ENCODE results near the gene OIP5. TPM values are rescaled to one million over a fixed set of nuclear protein-coding genes. Genes with fewer than 3 reads are reported as not detected.

Gene OIP5
- total and polyA plus RNA-seq, 10 of the 15 experiments (the other 5 are each of a cell fraction or from before 2014, with no cell fraction given): 4.8 to 61.4 (median 22.1) TPM

DNA sequence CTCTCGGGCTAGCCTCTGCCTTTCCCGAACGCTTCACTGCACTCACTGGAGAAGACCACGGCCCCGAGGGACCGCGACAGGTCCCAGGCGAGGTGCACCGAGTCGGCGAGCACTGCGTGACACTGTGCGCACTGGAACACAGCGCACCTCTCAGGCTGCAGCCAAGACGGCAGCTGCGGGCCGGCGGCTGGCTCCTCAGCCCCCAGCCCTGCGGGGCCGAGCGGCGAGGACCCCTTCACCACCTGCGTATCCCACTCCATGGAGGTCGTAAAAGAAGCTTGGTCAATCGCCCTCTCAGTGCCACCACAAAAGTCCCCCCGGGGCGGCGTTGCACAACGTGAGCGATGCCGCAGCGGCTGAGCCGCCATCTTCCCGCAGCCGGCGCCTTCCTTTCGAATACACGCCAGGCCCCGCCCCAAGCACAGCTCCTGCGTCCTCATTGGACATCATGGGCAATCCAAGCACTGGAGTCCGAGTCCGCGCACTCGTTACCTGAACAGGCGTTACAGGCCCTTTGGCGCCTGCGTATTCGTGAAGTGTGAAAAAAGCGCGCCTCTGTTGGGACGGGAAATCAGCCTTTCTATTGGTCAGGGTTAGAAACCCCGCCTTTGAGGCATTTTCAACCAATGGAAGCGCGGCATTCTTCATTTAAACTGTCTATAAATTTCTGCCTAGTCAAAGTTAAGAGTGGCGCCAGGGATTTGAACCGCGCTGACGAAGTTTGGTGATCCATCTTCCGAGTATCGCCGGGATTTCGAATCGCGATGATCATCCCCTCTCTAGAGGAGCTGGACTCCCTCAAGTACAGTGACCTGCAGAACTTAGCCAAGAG, at the start of gene OIP5, which contains the start of gene NUSAP1 (continued):
- TF ChIP-seq, protein P1, sequence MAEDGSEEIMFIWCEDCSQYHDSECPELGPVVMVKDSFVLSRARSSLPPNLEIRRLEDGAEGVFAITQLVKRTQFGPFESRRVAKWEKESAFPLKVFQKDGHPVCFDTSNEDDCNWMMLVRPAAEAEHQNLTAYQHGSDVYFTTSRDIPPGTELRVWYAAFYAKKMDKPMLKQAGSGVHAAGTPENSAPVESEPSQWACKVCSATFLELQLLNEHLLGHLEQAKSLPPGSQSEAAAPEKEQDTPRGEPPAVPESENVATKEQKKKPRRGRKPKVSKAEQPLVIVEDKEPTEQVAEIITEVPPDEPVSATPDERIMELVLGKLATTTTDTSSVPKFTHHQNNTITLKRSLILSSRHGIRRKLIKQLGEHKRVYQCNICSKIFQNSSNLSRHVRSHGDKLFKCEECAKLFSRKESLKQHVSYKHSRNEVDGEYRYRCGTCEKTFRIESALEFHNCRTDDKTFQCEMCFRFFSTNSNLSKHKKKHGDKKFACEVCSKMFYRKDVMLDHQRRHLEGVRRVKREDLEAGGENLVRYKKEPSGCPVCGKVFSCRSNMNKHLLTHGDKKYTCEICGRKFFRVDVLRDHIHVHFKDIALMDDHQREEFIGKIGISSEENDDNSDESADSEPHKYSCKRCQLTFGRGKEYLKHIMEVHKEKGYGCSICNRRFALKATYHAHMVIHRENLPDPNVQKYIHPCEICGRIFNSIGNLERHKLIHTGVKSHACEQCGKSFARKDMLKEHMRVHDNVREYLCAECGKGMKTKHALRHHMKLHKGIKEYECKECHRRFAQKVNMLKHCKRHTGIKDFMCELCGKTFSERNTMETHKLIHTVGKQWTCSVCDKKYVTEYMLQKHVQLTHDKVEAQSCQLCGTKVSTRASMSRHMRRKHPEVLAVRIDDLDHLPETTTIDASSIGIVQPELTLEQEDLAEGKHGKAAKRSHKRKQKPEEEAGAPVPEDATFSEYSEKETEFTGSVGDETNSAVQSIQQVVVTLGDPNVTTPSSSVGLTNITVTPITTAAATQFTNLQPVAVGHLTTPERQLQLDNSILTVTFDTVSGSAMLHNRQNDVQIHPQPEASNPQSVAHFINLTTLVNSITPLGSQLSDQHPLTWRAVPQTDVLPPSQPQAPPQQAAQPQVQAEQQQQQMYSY (CRISPR knock-in tag; IDR thresholded peaks at IDR 0.05): no peak
- TF ChIP-seq PAX5 (IDR thresholded peaks at IDR 0.05; ENCODE audit: borderline replicate concordance, low read depth, low read length) (peak; percentile 61; the same call in 1 of the 2 replicates), STAT3 (IDR thresholded peaks at IDR 0.05; ENCODE audit: low read depth, low read length) (no peak), FOXK2 (IDR thresholded peaks at IDR 0.05) (no peak), SMAD1 (IDR thresholded peaks at IDR 0.05; ENCODE audit: low read depth, partially characterized antibody) (peak; percentile 15), IRF4 (IDR thresholded peaks at IDR 0.05; ENCODE audit: low read depth, low read length) (no peak), RAD51 (IDR thresholded peaks at IDR 0.05) (no peak), EED (IDR thresholded peaks at IDR 0.05; ENCODE audit: low read depth) (no peak; the same call in 1 of the 2 replicates)
- TF ChIP-seq, protein P2, sequence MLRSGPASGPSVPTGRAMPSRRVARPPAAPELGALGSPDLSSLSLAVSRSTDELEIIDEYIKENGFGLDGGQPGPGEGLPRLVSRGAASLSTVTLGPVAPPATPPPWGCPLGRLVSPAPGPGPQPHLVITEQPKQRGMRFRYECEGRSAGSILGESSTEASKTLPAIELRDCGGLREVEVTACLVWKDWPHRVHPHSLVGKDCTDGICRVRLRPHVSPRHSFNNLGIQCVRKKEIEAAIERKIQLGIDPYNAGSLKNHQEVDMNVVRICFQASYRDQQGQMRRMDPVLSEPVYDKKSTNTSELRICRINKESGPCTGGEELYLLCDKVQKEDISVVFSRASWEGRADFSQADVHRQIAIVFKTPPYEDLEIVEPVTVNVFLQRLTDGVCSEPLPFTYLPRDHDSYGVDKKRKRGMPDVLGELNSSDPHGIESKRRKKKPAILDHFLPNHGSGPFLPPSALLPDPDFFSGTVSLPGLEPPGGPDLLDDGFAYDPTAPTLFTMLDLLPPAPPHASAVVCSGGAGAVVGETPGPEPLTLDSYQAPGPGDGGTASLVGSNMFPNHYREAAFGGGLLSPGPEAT (IDR thresholded peaks at IDR 0.05; ENCODE audit: low read depth): peak; percentile 76; the same call in 1 of the 2 replicates
